ENCODE measurements around the gene CCDC93. TPM values are rescaled to one million over a fixed set of nuclear protein-coding genes. Genes with fewer than 3 reads are reported as not detected.

CCDC93 gene
- total RNA-seq, 4 donors from 2014 or later: 14.4 to 17.0 (median 16.0) TPM

DNA sequence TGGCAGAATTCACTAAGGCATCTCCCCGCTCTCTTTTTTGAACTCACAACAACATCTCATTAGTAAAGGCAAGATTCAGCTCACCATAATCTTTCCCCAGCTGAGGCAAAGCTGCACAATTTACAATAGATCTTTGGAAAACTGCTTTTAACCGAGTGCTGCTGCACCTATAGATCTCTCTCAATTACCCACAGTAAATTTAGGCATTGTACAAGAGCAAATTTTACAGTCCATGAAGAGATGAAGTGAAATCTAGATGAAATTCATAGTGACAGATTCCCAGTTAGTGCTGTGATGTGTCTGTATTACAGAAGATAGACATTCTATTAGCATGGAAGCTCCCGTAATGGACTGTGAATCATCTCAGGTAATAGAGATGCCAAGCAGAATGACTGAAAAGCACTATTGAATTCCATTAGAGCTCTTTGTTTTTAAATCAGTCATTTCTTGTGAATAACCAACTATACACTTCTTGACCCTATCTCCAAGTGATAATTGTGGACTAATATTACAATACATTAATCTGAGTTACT lies 38.0 kb upstream of the CCDC93 start:
- Histone ChIP-seq H3K27me3 (peaks cover 0 to 66% (median 5%) of the 10 kb centered on the region in 4 donors), H3K9me3 (no peaks in the 10 kb centered on the region), H3K27ac (replicated peaks in 1 of 4) (no peak overlapping the region), H3K36me3 (no peaks in the 10 kb centered on the region), H3K4me3 (no peak overlapping the region), H3K4me1 (peaks cover 0 to 3% (median 0%) of the 10 kb centered on the region in 4 donors)
- intact Hi-C loops (cut with DNase I): no loop called here
- WGBS: 88% methylated on average over 3 of the region's 3 CpGs
- TF ChIP-seq, protein P1, sequence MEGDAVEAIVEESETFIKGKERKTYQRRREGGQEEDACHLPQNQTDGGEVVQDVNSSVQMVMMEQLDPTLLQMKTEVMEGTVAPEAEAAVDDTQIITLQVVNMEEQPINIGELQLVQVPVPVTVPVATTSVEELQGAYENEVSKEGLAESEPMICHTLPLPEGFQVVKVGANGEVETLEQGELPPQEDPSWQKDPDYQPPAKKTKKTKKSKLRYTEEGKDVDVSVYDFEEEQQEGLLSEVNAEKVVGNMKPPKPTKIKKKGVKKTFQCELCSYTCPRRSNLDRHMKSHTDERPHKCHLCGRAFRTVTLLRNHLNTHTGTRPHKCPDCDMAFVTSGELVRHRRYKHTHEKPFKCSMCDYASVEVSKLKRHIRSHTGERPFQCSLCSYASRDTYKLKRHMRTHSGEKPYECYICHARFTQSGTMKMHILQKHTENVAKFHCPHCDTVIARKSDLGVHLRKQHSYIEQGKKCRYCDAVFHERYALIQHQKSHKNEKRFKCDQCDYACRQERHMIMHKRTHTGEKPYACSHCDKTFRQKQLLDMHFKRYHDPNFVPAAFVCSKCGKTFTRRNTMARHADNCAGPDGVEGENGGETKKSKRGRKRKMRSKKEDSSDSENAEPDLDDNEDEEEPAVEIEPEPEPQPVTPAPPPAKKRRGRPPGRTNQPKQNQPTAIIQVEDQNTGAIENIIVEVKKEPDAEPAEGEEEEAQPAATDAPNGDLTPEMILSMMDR (IDR thresholded peaks at IDR 0.05): no peak
- no peak for TF ChIP-seq EP300 (IDR thresholded peaks at IDR 0.05)
- TF ChIP-seq POLR2AphosphoS5 (IDR thresholded peaks at IDR 0.05): no peak
- TF ChIP-seq POLR2A (IDR thresholded peaks at IDR 0.05; ENCODE audit: low read depth): no peak
- DNase-seq (ENCODE audit: extremely low spot score): no peak

DNA sequence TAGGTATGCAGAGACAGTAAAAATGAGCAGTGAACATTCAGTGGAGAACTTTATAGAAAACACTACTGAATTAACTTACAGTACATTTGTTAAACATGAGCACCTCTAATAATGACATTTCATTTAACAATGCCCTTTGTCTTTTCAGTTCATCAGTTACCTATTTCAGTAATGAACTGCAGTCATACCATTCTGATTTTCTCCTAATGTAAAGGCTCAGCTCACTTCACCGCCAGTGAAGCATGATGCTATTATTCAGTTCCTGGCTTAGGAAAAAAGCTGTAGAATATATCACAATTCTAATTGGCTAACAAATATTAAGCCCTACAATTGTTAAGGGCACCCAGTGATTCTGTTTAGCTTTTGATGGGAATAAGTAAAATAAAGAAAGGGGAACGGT lies 37.1 kb upstream of the CCDC93 start:
- TF ChIP-seq EP300 (IDR thresholded peaks at IDR 0.05) (no peak), POLR2AphosphoS5 (IDR thresholded peaks at IDR 0.05) (no peak), POLR2A (IDR thresholded peaks at IDR 0.05; ENCODE audit: low read depth) (no peak)
- TF ChIP-seq, protein P1 (IDR thresholded peaks at IDR 0.05): no peak
- peaks cover 0 to 71% (median 5%) of the 10 kb centered on the region in 4 donors for H3K27me3 ChIP-seq

DNA sequence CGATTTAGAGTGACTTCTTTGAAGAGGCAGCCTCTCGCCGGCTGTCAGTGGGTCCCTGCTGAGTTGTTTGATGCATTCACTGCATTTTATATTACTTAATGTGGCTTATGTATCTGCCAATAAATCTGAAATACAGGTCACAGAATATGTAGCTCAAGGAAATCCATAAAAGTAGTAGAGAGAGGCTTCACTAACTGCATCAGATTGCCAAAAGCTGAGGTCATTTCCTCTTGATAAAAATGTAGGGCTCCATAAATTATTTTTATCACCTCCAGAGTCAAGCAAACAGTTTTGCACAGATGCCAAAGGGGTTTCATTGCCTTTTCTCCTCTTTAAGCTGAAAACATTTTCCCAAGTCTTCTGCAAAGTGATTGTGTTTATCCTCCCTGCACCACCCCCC lies 36.5 kb upstream of the CCDC93 start:
- intact Hi-C loops (cut with DNase I): no loop called here
- Histone ChIP-seq H3K9me3 (no peaks in the 10 kb centered on the region), H3K27me3 (peaks cover 0 to 66% (median 5%) of the 10 kb centered on the region in 4 donors), H3K27ac (replicated peaks in 1 of 4) (no peak overlapping the region), H3K36me3 (no peaks in the 10 kb centered on the region), H3K4me3 (no peak overlapping the region), H3K4me1 (peaks cover 0 to 5% (median 0%) of the 10 kb centered on the region in 4 donors)
- 25% methylated on average over 3 of the region's 3 CpGs for WGBS
- no peak for DNase-seq (ENCODE audit: extremely low spot score)
- no peak for TF ChIP-seq POLR2A (IDR thresholded peaks at IDR 0.05; ENCODE audit: low read depth)
- TF ChIP-seq EP300 (IDR thresholded peaks at IDR 0.05): no peak
- TF ChIP-seq, protein P1 (IDR thresholded peaks at IDR 0.05): no peak
- no peak for TF ChIP-seq POLR2AphosphoS5 (IDR thresholded peaks at IDR 0.05)

More for the DNA sequence above, 37.1 kb upstream of the CCDC93 start:
- intact Hi-C loops (cut with DNase I): no loop called here
- Histone ChIP-seq H3K4me3 (no peak overlapping the region), H3K27ac (replicated peaks in 1 of 4) (no peak overlapping the region), H3K9me3 (no peaks in the 10 kb centered on the region), H3K4me1 (peaks cover 0 to 5% (median 0%) of the 10 kb centered on the region in 4 donors), H3K36me3 (no peaks in the 10 kb centered on the region)
- no peak for DNase-seq (ENCODE audit: extremely low spot score)
- WGBS: 71% methylated on average over 2 of the region's 2 CpGs

DNA sequence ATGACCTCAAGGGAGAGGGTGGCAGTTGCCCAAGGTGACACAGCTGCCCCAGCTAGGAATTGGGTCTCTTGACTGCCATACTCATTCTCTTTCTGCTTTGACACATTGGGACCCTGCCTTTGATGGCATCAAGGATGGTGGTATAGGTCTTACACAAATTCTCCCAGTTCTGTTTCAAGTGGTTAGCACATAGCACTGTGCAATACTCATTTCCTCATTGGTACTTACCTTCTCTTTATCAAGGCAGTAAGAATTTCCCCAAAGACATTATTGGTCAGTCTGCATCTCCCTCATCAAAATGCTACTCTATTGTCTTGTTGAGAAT lies 35.9 kb upstream of the CCDC93 start:
- Histone ChIP-seq H3K9me3 (no peaks in the 10 kb centered on the region), H3K4me1 (peaks cover 0 to 5% (median 0%) of the 10 kb centered on the region in 4 donors), H3K36me3 (no peaks in the 10 kb centered on the region), H3K27ac (replicated peaks in 1 of 4) (no peak overlapping the region), H3K4me3 (no peak overlapping the region), H3K27me3 (peaks cover 0 to 67% (median 5%) of the 10 kb centered on the region in 4 donors)
- DNase-seq (ENCODE audit: extremely low spot score): no peak
- no peak for TF ChIP-seq EP300 (IDR thresholded peaks at IDR 0.05)
- no peak for TF ChIP-seq POLR2A (IDR thresholded peaks at IDR 0.05; ENCODE audit: low read depth)
- TF ChIP-seq, protein P1 (IDR thresholded peaks at IDR 0.05): no peak
- no peak for TF ChIP-seq POLR2AphosphoS5 (IDR thresholded peaks at IDR 0.05)
- intact Hi-C loops (cut with DNase I): loop anchor here (2.0 kb wide), 1 partner anchor 805 kb away; no protein-coding TSS in a partner anchor

Data from esophagus muscularis mucosa (tissue), 4 donors.